SIG-M5 (cell line): ENCODE measurements around the gene ENAM.
"Not testable (repeated sequence)": the region's sequence is repeated elsewhere in the genome, so short reads cannot be mapped to it uniquely, and the experiment has no call there.

Experiments
- DNase-seq: peaks from one replicate; lab custom pipeline; 2025; lab: John Stamatoyannopoulos, UW

The ENAM gene

DNA sequence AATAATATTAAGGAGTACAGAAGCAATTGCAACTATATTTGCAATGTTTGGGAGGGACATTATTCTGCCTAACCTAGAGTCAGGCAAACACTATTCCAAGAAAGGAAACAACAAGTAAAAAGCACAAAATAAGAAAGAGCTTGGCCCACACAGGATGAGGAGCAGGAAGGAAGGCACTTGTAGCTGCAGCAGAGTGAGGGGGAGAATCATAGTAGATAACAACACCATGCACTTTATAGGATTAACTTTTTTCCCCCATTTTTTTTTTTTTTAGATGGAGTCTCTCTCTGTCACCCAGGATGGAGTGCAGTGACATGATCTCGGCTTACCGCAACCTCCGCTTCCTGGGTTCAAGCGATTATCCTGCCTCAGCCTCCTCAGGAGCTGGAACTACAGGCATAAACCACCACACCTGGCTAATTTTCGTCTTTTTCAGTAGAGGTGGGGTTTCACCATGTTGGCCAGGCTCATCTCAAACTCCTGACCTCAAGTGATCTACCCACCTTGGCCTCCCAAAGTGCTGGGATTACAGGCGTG lies 48.1 kb downstream of the ENAM start:
- no peak for DNase-seq

DNA sequence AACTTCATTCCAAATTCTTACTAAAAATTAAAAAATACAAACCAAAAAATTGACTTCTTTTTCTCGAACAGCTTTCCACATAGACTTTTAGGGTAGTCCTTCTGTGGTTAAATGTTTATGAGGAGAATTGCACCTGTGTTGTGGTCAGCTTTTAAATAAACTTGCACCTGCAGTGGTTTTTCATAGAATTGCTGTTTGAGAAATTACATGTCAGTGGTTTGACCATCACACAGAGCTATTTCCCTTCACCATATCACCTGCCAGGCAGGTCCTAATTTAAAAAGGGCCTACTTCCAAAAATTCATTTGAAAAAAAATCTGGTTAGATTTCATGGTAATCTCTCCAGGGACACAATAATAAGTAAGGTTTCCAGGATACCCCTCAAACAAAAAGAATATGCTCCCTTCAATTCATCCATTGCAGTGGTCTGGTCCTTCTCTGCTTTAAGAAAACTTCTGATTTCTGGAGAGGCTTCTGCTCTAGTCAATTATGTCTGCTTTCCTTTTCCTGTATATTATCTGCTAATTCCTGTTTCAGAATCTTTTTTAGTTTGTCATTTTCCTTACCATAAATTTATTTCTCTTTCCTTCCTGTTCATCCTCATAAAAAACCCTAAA lies 49.9 kb downstream of the ENAM start:
- no peak for DNase-seq

DNA sequence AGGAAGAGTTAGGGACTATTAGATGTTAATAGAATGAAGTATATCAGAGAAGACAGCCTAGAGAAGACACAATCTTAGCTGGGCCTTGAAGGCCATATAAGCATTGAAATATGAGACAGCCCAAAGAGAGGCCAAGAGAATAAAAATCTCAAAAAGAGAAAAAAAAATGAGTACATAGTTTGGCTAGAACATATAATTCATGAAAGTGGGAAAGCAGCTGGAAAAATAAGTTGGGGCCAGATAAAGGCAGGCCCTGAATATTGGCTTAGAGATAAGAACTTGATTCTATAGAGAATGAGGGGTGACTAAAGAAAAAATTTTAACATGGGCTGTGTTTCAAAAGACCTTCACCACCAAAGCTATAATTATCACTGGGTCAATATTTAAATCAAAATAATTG lies 52.4 kb downstream of the ENAM start:
- no peak for DNase-seq

- DNase-seq: no peak
Measured at GRCh38 chr4:70681704-70682103, 53.2 kb downstream of the ENAM start.

DNA sequence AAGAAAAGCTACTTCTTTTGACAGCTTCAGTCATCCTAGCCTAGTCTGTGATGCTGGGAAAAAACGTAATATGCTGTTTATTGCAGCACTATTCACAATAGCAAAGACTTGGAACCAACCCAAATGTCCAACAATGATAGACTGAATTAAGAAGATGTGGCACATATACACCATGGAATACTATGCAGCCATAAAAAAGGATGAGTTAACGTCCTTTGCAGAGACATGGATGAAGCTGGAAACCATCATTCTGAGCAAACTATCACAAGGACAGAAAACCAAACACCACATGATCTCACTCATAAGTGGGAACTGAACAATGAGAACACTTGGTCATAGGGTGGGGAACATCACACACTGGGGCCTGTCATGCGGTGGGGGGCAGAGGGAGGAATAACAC lies 53.6 kb downstream of the ENAM start:
- not testable (repeated sequence) for DNase-seq

GRCh38 chr4:70687392-70687791 lies 58.8 kb downstream of the ENAM start:
- DNase-seq: no peak

- peak; percentile 93 for DNase-seq
Measured at GRCh38 chr4:70687821-70688794, 59.6 kb downstream of the ENAM start, which contains the start of gene UTP3. TSS of gene UTP3 (plus strand) at chr4:70688532. CDS start at chr4:70688678, 146 bp downstream.

- no peak for DNase-seq
Measured at GRCh38 chr4:70688795-70689231, 60.3 kb downstream of the ENAM start.

DNA sequence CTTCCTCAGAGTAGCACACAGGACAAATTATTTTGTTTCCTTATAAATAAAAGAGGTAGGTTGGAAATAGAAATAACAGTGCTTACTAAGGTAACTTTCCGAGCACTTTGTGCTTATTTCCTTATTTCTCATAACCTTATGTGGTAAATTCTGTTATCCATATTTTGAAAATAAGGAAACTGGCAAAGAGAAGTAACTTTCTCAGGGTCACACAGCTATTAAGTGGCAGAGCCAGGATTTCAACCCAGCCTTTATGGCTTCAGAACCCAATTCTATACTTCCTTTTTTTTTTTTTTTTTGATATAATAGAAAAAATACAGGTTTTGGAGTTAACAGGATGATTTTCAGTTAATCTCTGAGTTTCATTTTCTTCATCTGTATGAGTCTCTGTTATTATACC lies 63.1 kb downstream of the ENAM start:
- peak; percentile 24 for DNase-seq

DNA sequence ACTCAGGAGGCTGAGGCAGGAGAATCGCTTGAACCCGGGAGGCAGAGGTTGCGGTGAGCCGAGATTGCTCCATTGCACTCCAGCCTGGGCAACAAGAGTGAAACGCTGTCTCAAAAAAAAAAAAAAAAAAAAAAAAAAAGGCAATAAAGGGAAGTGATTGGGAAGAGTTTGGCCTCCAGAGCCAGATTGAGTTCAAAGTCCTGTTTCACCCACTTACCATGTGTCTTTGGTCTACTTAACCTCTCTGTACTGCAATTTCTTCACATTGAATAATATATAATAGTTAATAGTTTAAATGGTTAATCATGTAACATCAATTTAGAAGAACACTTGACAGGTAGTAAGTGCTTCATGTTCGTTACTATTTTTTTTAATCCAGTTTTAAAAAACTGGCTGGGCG lies 66.1 kb downstream of the ENAM start:
- not testable (repeated sequence) for DNase-seq
